Right cardiac atrium (tissue), 5 donors: ENCODE results near the gene CTSC. TPM values are rescaled to one million over a fixed set of nuclear protein-coding genes. Genes with fewer than 3 reads are reported as not detected.

Source experiments
- ATAC-seq, 2 donors: fragments of 200-7000 bp; cut with Tn5 transposase; one replicate each; pipeline versions ENCODE4 v1.8.0 to v1.9.1; 2020; ENCODE audit warnings: moderate library complexity in 2 of 2, mild to moderate bottlenecking in 1 of 2
- DNase-seq, 3 donors: peaks; one replicate each; pipeline ENCODE4 v3.0.0-alpha.2; 2020
- H3K27ac ChIP-seq: one replicate; pipeline ENCODE4 v1.5.1; 2013; ENCODE audit warnings: mild to moderate bottlenecking, low read length, control low read depth, moderate library complexity
- H3K27me3 ChIP-seq: one replicate; pipeline ENCODE4 v1.6.1; 2013; ENCODE audit not compliant: control insufficient read depth, insufficient read depth
- H3K4me1 ChIP-seq: one replicate; pipeline ENCODE4 v1.6.1; 2013; ENCODE audit warnings: low read length; ENCODE audit not compliant: control insufficient read depth, insufficient read depth
- H3K4me3 ChIP-seq: one replicate; pipeline ENCODE4 v1.5.1; 2013; ENCODE audit warnings: low read length, control low read depth
- H3K9me3 ChIP-seq: one replicate; pipeline ENCODE4 v1.6.1; 2013; ENCODE audit warnings: low read length; ENCODE audit not compliant: control insufficient read depth
- WGBS: extraction: QIAGEN DNeasy Blood & Tissue Kit; methylation state at CpG from one replicate; pipeline ENCODE4 v1.1.7; 2013; 5-methylcytosine and 5-hydroxymethylcytosine counted together
- intact Hi-C, 4 donors: fragments of 100-400 bp; cut with DNase I; formaldehyde crosslinking; loops; one replicate each; pipeline versions ENCODE4 v1.11.0 to v1.14.0; 2022 to 2023
- polyA plus RNA-seq: library from polyadenylated mRNA; stranded (reverse); fragments of 200-250 nt; gene quantifications from one replicate; pipeline ENCODE4 v1.2.3, GENCODE V29; 2013
- total RNA-seq, 4 donors: library from RNA; stranded (reverse); fragmentation: NEBNext Ultra II Directional; extraction: Animal tissue kit (Norgen Biotek cat#: 25700); gene quantifications; one replicate each; pipeline ENCODE4 v1.2.1, GENCODE V29; 2021
- donor health status: healthy with polysubstance abuse.
- donor health status: DM: no; HTN: yes; CAD: no.
- donor health status: DM: no; HTN: no; CAD: no.
- donor health status: DM: no; HTN: yes; CAD: no; lungs with severe emphysema.
- donor health status: DM: yes; HTN: yes; CAD: no.

Gene CTSC
- total and polyA plus RNA-seq, 5 donors = 17.7 to 39.3 (median 28.7) TPM

DNA sequence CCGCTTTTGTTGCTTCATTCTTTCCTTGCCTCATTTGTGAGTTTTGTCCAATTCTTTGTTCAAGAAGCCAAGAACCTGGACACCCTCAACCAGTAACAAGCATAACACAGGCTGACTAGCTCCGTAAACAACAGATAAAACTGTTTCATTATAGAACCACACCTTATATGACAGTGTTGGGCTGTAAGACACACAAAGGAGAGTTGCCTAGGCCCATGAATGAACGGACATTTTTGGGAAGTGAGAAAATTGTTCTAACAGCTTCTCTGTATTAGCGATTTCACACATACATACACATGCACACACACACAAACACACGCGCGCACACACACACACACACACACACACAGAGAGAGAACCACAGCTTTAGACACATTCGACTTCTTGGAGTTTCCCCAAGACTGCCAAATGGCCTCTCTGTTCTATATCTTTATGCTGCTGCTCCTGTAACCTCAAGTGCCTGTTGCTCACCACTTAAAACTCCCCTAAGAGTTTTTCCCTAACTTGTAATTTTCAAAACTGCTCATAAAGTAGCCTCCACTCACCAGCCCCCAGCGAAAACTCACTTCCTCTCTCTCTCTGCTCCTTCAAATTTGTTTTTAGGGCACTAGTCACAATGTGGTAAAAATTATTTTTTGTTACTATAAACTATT is 35.9 kb downstream of the CTSC start:
- Histone ChIP-seq H3K27me3 (no peaks in the 10 kb centered on the region), H3K4me1 (peaks cover 4% of the 10 kb centered on the region), H3K27ac (no peak overlapping the region), H3K4me3 (no peak overlapping the region), H3K9me3 (no peaks in the 10 kb centered on the region)
- intact Hi-C loops = no loop called here
- 73% methylated on average over 9 of the region's 9 CpGs for WGBS
- DNase-seq (no peak), ATAC-seq (no peak)

DNA sequence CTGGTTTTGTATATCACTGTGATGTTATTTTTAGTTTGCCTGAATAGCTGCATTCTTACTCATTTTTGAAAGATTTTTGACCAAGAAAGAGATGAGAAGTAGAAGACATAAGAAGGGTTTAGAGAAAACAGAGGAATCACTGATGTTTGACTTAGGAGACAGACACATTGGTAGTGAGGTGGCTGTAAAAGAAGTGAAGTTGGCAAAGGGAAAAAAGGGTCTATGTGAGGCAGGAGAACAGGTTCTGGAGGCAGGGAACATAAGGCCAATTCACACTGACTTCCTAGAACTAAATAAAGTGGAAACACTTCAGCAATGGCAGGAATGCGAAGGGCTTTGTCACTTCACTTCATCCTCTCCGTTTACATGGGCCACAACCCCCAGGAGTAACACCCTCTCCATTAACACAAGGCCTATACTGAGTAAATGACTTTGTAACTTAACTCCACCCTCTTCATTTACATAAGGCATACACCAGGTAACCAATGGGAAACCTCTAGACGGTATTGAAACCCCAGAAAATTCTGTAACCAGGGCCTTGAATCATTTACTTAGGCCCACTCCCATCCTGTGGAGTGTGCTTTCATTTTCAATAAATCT is 36.5 kb downstream of the CTSC start:
- intact Hi-C loops = no loop called here
- ATAC-seq = no peak
- WGBS = 77% methylated on average over 3 of the region's 3 CpGs
- H3K9me3 ChIP-seq = no peaks in the 10 kb centered on the region
- no peak overlapping the region for H3K4me3 ChIP-seq
- H3K4me1 ChIP-seq = peaks cover 4% of the 10 kb centered on the region
- H3K27ac ChIP-seq = no peak overlapping the region
- H3K27me3 ChIP-seq = no peaks in the 10 kb centered on the region
- DNase-seq = no peak

DNA sequence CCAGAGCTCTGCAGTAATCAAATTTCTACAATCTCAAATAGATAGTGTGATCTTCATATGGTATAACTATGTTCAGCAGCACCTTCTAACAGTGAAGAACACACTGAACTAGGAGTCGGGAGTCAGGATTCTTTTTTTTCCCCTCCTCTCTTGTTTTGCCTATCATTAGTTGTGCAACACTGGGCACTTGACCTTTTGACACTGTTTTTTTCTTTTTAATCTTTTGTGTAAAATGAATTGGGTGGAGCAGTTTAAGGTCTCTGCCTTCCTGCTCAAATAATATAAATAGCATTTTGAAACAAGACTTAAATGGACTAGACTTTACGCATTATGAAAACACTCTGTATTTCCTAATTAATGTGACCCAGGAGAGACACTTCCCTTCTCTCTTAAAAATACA is 39.7 kb downstream of the CTSC start:
- ATAC-seq (peak in 1 of 2 donors; percentile 53), DNase-seq (no peak)
- H3K4me3 ChIP-seq = no peak overlapping the region
- H3K4me1 ChIP-seq = peaks cover 4% of the 10 kb centered on the region
- no peaks in the 10 kb centered on the region for H3K9me3 ChIP-seq
- intact Hi-C loops = no loop called here
- no peaks in the 10 kb centered on the region for H3K27me3 ChIP-seq
- H3K27ac ChIP-seq = no peak overlapping the region
- 46% methylated on average over 2 of the region's 2 CpGs for WGBS

DNA sequence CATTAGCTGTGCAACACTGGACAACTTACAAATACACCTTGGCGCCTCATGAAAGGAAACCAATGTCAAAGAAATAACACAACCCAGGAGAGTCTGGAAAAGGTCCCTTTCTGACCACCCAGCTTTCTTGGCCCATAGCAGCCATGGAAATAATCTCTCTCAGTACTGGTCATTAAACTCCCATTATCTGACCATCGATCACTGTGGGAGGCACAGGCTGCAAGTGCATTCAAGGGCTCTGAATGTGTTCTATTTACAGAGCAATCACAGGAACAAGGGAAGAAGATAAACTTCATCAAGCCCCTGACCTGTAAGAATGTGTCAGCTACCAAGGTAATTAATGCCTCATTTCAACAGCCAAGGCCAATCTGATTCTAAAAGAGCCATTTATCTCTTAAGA is 40.1 kb downstream of the CTSC start:
- H3K4me1 ChIP-seq = peaks cover 7% of the 10 kb centered on the region
- H3K27me3 ChIP-seq = no peaks in the 10 kb centered on the region
- WGBS = 62% methylated on average over 2 of the region's 2 CpGs
- no peak overlapping the region for H3K4me3 ChIP-seq
- ATAC-seq (no peak), DNase-seq (no peak)
- intact Hi-C loops = no loop called here
- H3K27ac ChIP-seq = no peak overlapping the region
- no peaks in the 10 kb centered on the region for H3K9me3 ChIP-seq

DNA sequence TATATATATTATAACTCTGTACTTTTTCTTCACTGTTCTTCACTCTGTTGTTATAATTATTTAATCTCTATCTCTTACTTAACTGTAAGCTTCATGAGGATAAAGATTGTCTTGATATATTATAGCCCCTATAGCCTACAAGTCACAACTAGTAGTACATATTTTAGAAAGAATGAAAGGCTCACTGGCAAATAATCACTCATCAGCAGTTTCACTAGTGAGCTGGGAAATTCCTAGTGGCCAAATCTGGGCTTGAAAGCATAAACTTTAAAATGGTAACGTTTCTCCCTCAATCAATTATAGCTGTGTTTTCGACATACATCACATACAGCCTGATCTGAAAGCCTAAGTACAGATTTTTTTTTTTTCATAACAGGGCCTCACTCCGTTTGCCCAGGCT is 42.5 kb downstream of the CTSC start:
- Histone ChIP-seq H3K27me3 (no peaks in the 10 kb centered on the region), H3K4me3 (no peak overlapping the region), H3K4me1 (peaks cover 6% of the 10 kb centered on the region), H3K27ac (no peak overlapping the region), H3K9me3 (no peaks in the 10 kb centered on the region)
- 92% methylated on average over 3 of the region's 3 CpGs for WGBS
- DNase-seq = no peak
- intact Hi-C loops = no loop called here
- no peak for ATAC-seq

DNA sequence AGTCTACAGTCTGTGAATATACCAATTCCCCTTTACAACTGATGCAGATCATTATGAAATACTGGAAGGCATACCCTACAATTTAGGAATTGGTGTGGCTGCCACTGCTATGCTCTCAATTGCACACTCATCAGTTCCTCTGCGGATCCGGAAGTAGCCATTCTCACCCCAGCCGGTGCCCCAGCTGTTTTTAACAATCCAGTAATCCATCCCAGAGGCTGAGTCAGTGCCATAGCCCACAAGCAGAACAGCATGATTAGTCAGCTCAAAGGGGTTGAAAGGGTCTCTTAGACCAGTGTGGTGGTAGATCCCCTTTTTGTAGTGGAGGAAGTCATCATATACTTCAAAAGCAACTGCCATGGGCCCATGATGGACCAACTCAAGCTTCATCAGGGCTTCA is 43.6 kb downstream of the CTSC start:
- no peaks in the 10 kb centered on the region for H3K27me3 ChIP-seq
- H3K9me3 ChIP-seq = no peaks in the 10 kb centered on the region
- DNase-seq (peak in 1 of 3 donors; percentile 12), ATAC-seq (no peak)
- WGBS = 94% methylated on average over 3 of the region's 3 CpGs
- H3K4me3 ChIP-seq = no peak overlapping the region
- intact Hi-C loops = no loop called here
- H3K4me1 ChIP-seq = peaks cover 6% of the 10 kb centered on the region
- no peak overlapping the region for H3K27ac ChIP-seq

DNA sequence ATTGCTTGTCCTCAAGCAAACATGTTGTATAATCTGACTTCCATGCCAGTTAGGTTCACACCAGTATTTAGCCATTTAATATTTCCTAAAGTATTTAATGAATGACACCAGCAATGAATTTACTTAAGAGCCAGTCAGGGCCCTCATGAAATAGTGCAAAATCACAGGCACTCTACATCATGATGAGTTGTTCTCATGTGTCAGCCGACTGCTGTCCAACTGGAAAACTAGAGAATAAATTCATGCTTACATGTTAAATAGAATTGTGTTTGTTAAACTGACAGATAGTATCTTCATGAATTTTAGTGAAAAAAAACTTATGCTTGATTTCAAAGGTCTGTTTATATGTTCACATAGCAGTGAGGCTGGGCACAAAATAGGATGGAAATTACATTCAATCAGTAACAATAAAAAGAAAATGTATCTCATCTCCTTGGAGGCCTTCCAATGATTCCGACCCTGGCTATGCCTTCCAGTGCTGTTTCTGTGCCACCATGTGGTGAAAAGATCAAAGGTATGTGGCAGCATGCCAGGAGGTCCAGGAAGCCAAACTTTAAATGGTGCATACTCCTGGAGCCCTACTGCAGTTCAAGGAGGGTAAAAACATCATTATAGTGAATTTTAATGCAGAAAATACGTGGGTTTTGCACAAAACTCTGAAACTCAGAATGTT is 45.2 kb downstream of the CTSC start:
- peaks cover 4% of the 10 kb centered on the region for H3K4me1 ChIP-seq
- ATAC-seq (peak in 1 of 2 donors; percentile 41), DNase-seq (peak in 2 of 3 donors; percentile 18 to 40)
- H3K4me3 ChIP-seq = no peak overlapping the region
- intact Hi-C loops = no loop called here
- no peak overlapping the region for H3K27ac ChIP-seq
- H3K27me3 ChIP-seq = no peaks in the 10 kb centered on the region
- WGBS = 38% methylated on average over 3 of the region's 3 CpGs
- no peaks in the 10 kb centered on the region for H3K9me3 ChIP-seq

DNA sequence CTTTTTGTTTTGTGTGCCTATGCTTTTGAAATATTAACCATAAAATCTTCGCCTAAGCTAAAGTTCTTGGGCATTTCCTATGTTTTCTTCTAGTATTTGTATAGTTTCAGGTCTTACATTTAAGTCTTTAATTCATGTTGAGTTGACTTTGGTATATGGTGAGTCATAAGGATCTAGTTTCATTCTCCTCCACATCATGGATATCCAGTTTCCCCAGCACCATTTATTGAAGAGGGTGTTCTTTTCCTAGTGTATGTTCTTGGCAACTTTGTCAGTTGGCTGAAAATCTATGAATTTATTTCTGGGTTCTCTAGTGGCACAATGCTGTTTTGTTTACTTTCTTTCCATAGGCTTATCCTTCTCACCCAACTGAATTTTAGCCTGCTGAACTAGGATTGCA is 49.0 kb downstream of the CTSC start:
- ATAC-seq (no peak), DNase-seq (no peak)
- WGBS = 93% methylated on average over 1 of the region's 1 CpG
- no peaks in the 10 kb centered on the region for H3K27me3 ChIP-seq
- intact Hi-C loops = no loop called here
- no peaks in the 10 kb centered on the region for H3K9me3 ChIP-seq
- no peak overlapping the region for H3K27ac ChIP-seq
- H3K4me1 ChIP-seq = peaks cover 5% of the 10 kb centered on the region
- no peak overlapping the region for H3K4me3 ChIP-seq

DNA sequence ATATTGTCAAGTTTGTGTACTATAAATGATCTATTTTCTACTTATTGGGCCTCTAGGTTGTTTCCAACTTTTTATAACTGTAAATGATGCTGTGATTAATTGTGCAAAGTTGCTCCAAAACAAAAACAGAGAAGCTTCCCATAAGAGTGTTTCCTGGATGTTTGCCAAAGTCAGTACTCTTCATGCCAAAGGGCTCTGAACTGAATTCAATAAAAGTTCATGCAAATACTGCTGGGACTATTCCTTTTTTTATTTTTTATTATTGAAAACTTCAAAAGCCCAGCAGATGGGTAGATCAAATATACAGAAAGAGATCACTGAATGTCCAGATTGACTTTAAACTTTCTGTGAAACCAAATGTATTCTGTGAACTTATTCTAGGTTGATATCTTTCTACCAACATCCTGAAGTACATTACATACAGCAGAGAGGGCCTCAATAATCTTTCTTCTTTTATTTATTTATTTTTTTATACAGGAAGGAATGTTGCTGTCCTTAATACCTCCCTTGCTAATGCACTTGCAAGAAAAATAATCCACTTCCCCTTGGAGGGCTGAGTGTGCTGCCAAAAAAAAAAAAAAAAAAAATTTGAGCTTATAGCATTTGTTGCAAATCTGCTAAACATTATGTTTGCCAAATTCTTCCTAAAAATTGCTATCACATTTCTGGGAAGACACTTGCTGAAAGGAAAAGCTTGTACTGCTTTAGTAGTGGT is 53.0 kb downstream of the CTSC start:
- intact Hi-C loops = no loop called here
- ATAC-seq (peak; percentile 73 to 74), DNase-seq (no peak)

DNA sequence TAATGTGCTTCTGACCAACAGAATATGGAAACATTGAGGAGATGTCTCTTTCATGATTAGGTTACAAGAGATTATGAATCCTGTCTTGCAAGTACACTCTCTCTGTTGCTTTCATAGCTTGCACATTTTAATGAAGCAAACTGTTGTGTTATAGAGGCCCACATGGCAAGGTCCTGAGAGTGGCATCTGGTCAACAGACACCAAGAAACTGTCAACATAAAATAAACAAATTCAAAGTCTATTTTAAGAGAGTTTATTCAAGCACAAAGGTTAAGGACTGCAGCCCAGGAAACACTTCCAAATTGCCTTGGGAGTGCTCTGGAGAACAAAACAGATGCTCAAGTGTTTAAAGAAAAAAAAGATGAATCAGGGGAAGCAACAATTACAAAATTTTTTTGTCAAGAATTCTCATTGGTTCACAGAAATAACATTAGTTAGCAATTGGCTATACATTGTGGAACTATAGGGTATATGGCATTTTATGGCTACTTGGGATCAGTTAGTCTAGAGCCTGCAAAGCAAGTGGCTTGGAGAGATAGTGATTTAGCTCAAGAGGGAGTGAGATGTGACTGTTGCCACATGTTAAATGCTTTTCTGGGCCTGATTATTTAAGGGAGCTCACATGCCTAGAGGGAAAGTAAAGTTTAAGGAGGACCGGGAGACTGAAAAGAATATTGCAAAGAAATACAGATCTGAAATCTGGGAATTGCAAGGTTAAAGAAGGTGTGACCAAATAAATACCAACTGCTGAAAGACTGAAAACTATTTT is 54.6 kb downstream of the CTSC start:
- Histone ChIP-seq H3K27me3 (no peaks in the 10 kb centered on the region), H3K4me1 (peaks cover 2% of the 10 kb centered on the region), H3K4me3 (no peak overlapping the region), H3K27ac (no peak overlapping the region), H3K9me3 (no peaks in the 10 kb centered on the region)
- WGBS = 56% methylated on average over 1 of the region's 1 CpG
- intact Hi-C loops = no loop called here
- ATAC-seq = no peak
- DNase-seq = no peak

More for the DNA sequence above, 53.0 kb downstream of the CTSC start:
- H3K27ac ChIP-seq = no peak overlapping the region
- H3K4me3 ChIP-seq = no peak overlapping the region
- H3K4me1 ChIP-seq = peaks cover 2% of the 10 kb centered on the region
- H3K9me3 ChIP-seq = no peaks in the 10 kb centered on the region
- H3K27me3 ChIP-seq = no peaks in the 10 kb centered on the region
